MM.1S (cell line): ENCODE results near the gene KCNMB2.

Source experiments
- DNase-seq: peaks from one replicate; pipeline ENCODE4 v3.0.0-alpha.2; 2015
- H2AFZ ChIP-seq: fragments of 300-600 bp; sonication (generic); 2 replicates; pipeline ENCODE4 v1.6.0; 2016; ENCODE audit warnings: antibody characterized with exemption, low read length
- H3F3A ChIP-seq: fragments of 300-600 bp; sonication (generic); 2 replicates; pipeline ENCODE4 v1.6.1; 2016; ENCODE audit warnings: mild to moderate bottlenecking, antibody characterized with exemption, low read length, moderate library complexity, mixed read lengths; ENCODE audit not compliant: insufficient read depth
- H3K27ac ChIP-seq: fragments of 300-600 bp; sonication (generic); 2 replicates; pipeline ENCODE4 v1.5.1; 2016; ENCODE audit warnings: mild to moderate bottlenecking, low read length
- H3K27me3 ChIP-seq: fragments of 300-600 bp; sonication (generic); replicated peaks from 2 replicates; pipeline ENCODE4 v1.6.0; 2016; ENCODE audit warnings: low read length; ENCODE audit not compliant: insufficient read depth
- H3K36me3 ChIP-seq: fragments of 300-600 bp; sonication (generic); replicated peaks from 2 replicates; pipeline ENCODE4 v1.6.1; 2016; ENCODE audit warnings: mild to moderate bottlenecking, low read length, mixed read lengths; ENCODE audit not compliant: insufficient read depth
- H3K4me1 ChIP-seq: fragments of 300-600 bp; sonication (generic); 2 replicates; pipeline ENCODE4 v1.6.1; 2016; ENCODE audit warnings: low read length, mixed read lengths
- H3K4me2 ChIP-seq: fragments of 300-600 bp; sonication (generic); 2 replicates; pipeline ENCODE4 v1.6.0; 2016; ENCODE audit warnings: low read depth, low read length
- H3K4me3 ChIP-seq: fragments of 300-600 bp; sonication (generic); 2 replicates; pipeline ENCODE4 v1.5.1; 2016; ENCODE audit warnings: low read length, mixed read lengths
- H3K79me2 ChIP-seq: fragments of 300-600 bp; sonication (generic); 2 replicates; pipeline ENCODE4 v1.6.1; 2016; ENCODE audit warnings: mixed run types, low read length, mixed read lengths
- H3K9ac ChIP-seq: fragments of 300-600 bp; sonication (generic); 2 replicates; pipeline ENCODE4 v1.6.1; 2016; ENCODE audit warnings: low read length, mixed read lengths
- H3K9me2 ChIP-seq: fragments of 300-600 bp; sonication (generic); replicated peaks from 2 replicates; pipeline ENCODE4 v1.6.1; 2016; ENCODE audit warnings: mild to moderate bottlenecking, low read length, mixed read lengths; ENCODE audit not compliant: insufficient read depth
- H3K9me3 ChIP-seq: fragments of 300-600 bp; sonication (generic); replicated peaks from 2 replicates; pipeline ENCODE4 v1.6.1; 2016; ENCODE audit warnings: mild to moderate bottlenecking, low read length, mixed read lengths; ENCODE audit not compliant: insufficient read depth
- H4K20me1 ChIP-seq: fragments of 300-600 bp; sonication (generic); 2 replicates; pipeline ENCODE4 v1.6.1; 2016; ENCODE audit warnings: mild to moderate bottlenecking, low read length, moderate library complexity, mixed read lengths; ENCODE audit not compliant: insufficient read depth
- CTCF ChIP-seq: fragments of 300-600 bp; sonication (generic); IDR thresholded peaks from 2 replicates; pipeline ENCODE4 v1.5.1; 2016; ENCODE audit warnings: antibody characterized with exemption, low read length, mixed read lengths
- EZH2 ChIP-seq: fragments of 300-600 bp; sonication (generic); optimal IDR thresholded peaks from 2 replicates; pipeline ENCODE3; 2017; ENCODE audit warnings: low read depth, mild to moderate bottlenecking, antibody characterized with exemption, low read length, mixed read lengths
- EZH2phosphoT487 ChIP-seq: fragments of 300-600 bp; sonication (generic); IDR thresholded peaks from 2 replicates; pipeline ENCODE4 v1.6.1; 2018; ENCODE audit warnings: antibody characterized with exemption, low read length

The KCNMB2 gene

DNA sequence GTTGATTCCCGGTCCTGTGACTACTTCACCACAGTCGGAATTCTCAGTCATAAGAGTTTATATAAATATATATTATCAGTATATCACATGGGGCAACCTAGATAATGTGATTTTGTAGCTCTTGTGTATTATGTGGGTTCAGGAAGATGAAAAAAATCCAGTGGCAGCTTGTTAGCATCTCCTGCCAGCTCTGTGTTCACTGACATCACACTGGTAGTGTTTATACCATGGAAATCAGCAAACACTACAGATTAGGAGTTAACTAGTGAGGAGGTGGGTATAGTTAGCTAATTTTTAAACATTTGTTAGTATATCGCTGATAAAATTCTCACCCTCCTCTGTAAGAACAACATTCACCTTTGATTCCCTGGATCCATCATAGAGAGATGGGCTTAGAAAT is 44.5 kb upstream of the KCNMB2 start:
- H3K9ac ChIP-seq, result no peak overlapping the region
- no peak for DNase-seq
- H4K20me1 ChIP-seq, result no peaks in the 10 kb centered on the region
- no peaks in the 10 kb centered on the region for H3K36me3 ChIP-seq
- H3K9me3 ChIP-seq, result no peaks in the 10 kb centered on the region
- H3K4me3 ChIP-seq, result no peak overlapping the region
- H3K4me2 ChIP-seq, result no peak overlapping the region
- TF ChIP-seq EZH2, result no peak
- no peak for TF ChIP-seq EZH2phosphoT487
- TF ChIP-seq CTCF, result no peak
- no peaks in the 10 kb centered on the region for H3K9me2 ChIP-seq
- no peaks in the 10 kb centered on the region for H3F3A ChIP-seq
- no peaks in the 10 kb centered on the region for H3K4me1 ChIP-seq
- H3K79me2 ChIP-seq, result no peaks in the 10 kb centered on the region
- no peak overlapping the region for H3K27ac ChIP-seq
- no peaks in the 10 kb centered on the region for H3K27me3 ChIP-seq
- H2AFZ ChIP-seq, result no peak overlapping the region

- no peaks in the 10 kb centered on the region for H4K20me1 ChIP-seq
- no peaks in the 10 kb centered on the region for H3F3A ChIP-seq
- no peaks in the 10 kb centered on the region for H3K27me3 ChIP-seq
- no peak for DNase-seq
- H3K9me2 ChIP-seq, result no peaks in the 10 kb centered on the region
- H3K9ac ChIP-seq, result no peak overlapping the region
- H3K79me2 ChIP-seq, result no peaks in the 10 kb centered on the region
- H3K4me1 ChIP-seq, result no peaks in the 10 kb centered on the region
- H3K4me2 ChIP-seq, result no peak overlapping the region
- TF ChIP-seq EZH2 (no peak), EZH2phosphoT487 (no peak), CTCF (no peak)
- H3K9me3 ChIP-seq, result no peaks in the 10 kb centered on the region
- no peak overlapping the region for H2AFZ ChIP-seq
- H3K36me3 ChIP-seq, result no peaks in the 10 kb centered on the region
- no peak overlapping the region for H3K4me3 ChIP-seq
- H3K27ac ChIP-seq, result no peak overlapping the region
These were observed 43.7 kb upstream of the KCNMB2 start for GRCh38 chr3:178492491-178492890.

DNA sequence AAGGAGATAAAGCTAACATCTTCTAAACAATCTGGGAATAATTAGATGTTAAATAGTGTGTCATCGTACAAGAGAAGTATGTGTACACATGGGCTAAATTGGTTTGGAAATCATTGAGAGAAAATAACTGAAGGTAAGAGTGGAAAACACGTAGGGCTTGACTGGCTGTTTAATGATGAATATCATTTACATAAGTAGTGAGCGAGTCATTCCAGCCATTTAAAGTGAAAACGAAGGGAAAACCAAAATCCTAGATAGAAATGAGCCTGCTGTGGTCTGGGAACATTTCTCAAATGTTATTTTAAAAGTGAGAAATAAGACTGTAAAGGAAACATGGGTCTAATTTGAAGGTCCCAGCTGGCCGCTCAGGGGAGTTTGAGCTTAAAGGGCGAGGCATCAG is 41.9 kb upstream of the KCNMB2 start:
- Histone ChIP-seq H3K27me3 (no peaks in the 10 kb centered on the region), H3K9me2 (no peaks in the 10 kb centered on the region), H3K9ac (no peak overlapping the region), H4K20me1 (no peaks in the 10 kb centered on the region), H3K4me2 (no peak overlapping the region), H2AFZ (no peak overlapping the region), H3K27ac (no peak overlapping the region), H3K36me3 (no peaks in the 10 kb centered on the region), H3K4me3 (no peak overlapping the region), H3K9me3 (no peaks in the 10 kb centered on the region), H3K4me1 (no peaks in the 10 kb centered on the region), H3K79me2 (no peaks in the 10 kb centered on the region), H3F3A (no peaks in the 10 kb centered on the region)
- DNase-seq, result no peak
- TF ChIP-seq EZH2phosphoT487 (no peak), CTCF (no peak), EZH2 (no peak)
